ENCODE data around the gene CDKAL1.
A peak's percentile ranks its signal among the peaks of the same experiment; 100 is the strongest.

Gene CDKAL1

DNA sequence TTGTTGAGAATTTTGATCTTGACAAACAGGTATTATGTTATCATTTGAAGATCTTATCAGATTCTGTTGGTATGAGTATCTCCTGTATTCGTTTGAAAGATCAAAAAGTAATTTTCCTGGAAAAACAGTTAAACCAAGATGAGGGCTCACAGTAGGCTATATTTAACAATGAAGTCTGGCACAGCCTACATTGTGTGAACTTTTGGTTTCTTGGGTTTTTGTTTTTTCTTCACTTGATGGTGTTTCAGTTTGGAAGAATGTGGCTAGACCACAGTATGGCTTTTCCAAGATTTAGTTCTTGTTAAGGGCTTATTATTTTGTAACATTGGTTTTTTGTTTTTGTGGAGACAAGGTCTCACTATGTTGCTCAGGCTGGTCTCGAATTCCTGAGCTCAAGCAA, 306.4 kb downstream of the CDKAL1 start:
- peak; percentile 16 for DNase-seq (ENCODE audit: low read depth)

GRCh38 chr6:20841806-20842205, 307.5 kb downstream of the CDKAL1 start:
- DNase-seq (ENCODE audit: low read depth) = no peak

GRCh38 chr6:20845592-20845991, 311.3 kb downstream of the CDKAL1 start:
- no peak for DNase-seq (ENCODE audit: low read depth)

DNA sequence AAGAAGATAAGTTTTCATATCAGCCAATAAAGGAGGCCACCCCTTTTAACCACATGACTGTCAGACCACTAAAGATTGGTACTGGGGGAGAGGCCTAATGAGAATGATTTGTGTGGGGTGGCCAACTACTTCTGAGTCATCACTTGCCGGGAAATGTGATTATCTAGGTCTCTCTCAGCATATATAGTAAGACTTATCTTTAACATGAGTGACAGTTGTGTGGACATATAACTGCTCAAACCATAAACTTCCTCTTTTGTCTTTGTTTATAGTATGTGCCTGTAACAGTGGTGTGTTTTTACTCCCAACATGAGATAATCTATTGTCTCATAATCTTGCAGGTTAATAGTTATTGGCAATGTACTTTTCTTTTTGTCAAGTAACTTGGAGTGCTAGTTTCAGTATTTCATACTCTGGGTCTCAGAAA, 312.4 kb downstream of the CDKAL1 start:
- no peak for DNase-seq (ENCODE audit: low read depth)

GRCh38 chr6:20847904-20848303, 313.6 kb downstream of the CDKAL1 start:
- DNase-seq (ENCODE audit: low read depth) = peak; percentile 4

- DNase-seq (ENCODE audit: low read depth) = no peak
Observed at GRCh38 chr6:20850686-20851416, 316.6 kb downstream of the CDKAL1 start.

- no peak for DNase-seq (ENCODE audit: low read depth)
Observed at GRCh38 chr6:20851795-20852194, 317.5 kb downstream of the CDKAL1 start.

DNA sequence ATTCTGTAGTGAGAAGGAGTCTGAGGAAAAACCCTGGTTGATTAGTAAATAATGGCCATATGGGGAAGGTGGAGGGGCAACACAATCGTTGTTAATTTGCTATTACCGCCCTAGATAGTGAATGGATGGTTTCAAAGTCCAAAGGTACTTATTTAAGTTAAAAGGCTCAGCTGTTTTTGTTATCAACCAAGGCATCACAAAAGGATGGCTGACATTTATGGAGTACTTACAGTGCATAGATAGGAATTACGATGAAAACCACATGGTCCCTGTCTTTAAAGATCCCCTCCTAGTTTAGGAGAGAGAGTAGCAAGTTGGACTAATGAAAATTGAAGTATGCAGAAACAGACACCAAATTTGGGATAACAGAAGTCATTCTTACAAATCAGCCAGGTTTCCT, 319.6 kb downstream of the CDKAL1 start:
- no peak for DNase-seq (ENCODE audit: low read depth)

DNA sequence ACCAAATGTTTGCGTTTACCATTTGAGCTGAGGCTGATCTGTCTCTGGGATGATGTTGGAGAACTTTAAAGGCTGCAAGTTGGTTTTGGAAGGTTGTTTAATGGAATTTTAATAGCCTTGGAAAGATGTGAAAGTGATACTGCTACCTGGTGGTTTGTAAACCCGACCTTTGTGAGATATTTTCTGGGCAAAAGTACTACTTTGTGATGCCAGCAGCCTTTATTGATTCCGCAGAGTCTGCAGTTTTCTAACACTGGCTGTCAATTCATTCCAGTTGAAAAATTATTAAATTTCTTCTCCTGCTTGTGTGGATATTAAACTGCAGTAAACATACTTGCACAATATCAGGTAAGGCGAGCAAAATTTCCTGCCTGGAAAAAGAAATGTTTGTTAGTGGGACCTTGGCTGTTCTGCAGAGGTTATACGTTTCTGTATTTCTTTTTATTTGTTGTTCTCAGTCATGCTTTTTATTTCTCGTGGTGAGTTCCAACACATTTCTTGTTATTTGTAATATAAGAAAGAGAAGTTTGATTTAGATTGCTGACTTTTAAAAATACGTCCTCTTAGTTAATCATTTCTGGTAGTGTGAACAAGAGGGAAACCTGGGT, 322.5 kb downstream of the CDKAL1 start:
- no peak for DNase-seq (ENCODE audit: low read depth)

- no peak for DNase-seq (ENCODE audit: low read depth)
Observed at GRCh38 chr6:20861481-20861880, 327.2 kb downstream of the CDKAL1 start.

DNA sequence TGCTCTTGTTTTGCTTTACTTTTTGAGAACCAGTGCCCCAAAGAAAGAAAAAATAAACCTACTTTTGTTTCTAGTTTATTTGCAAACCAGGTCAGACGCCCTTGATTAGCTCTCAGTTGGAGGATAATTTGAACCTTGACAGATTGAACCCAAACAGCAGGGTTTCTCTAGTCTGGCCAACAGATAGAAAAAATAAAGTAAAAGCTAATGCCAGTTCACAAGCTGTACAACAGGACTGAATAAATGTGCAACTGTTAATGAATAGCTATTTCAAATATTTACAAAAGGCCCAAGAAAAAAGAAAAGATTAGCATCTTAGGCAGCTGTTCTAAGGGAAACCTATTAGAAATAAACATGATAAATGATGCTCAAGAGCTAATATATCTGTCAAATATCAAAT, 331.8 kb downstream of the CDKAL1 start:
- DNase-seq (ENCODE audit: low read depth) = no peak

DNA sequence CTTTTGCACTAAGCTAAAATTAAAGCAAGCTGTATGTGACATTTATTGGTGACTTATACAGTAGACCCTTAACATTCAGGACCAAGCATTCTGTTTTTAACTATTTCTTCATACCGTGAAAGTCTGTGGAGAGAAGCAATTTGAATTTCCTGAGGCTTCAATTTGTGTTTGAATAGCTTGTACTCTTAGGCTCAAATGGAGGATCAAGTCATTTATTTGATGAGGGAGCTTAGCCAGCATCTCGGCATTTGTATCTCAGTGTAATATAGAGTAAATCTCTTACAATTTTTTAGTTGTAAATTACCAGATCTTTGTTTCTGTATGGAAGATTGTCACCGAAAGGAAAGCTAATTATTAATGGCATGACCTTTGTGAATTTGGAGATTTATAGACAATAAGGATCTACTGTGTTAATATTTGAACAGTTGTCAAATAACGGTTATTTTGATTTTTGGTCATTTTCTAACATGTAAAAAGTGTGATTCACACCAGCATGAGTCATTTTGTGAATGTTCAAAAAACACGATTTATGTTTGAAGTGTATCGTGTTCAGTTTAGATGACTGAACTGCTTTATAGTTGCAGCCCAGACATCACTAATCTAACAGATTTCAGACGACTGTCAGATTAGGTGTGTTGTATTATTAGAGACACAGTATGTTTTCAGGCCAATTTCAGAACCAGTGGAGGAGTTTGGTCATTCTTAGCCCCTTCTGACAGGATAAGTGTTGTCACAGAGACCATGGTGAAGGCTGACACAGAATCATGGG, 332.9 kb downstream of the CDKAL1 start:
- no peak for DNase-seq (ENCODE audit: low read depth)

DNA sequence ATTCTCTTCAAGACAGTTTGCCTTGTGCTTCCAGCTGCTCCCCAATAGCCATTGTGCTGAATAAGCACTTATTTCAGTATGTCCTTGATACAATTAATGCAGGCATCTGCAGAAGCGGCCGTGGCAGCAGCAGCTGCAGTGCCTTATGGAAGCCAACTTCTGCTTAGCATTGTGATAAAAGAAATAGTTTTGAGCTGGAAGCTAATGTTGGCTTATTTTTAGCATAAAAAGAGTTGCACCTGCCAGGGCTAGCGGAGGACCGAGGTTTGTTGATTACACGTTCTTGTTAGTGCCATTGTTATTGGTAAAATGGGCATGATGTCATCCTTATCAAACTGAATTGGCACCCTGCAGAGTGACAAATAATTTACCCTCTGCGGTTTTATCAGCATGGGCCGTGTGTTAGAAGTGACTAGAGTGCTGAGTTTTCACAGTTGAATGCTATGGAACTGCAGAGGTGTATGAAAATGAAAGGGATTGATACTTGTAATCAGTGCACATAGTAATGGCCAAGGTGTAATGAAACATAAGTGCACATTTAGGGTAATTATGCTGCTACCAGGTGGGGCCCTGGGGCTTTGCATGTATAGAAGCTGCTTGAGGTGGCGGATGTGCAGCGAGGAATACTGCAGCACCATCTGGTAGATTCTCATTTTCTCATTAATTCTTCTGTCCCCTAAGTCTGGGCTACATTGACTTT, 334.3 kb downstream of the CDKAL1 start:
- no peak for DNase-seq (ENCODE audit: low read depth)

GRCh38 chr6:20870021-20870420, 335.8 kb downstream of the CDKAL1 start:
- no peak for DNase-seq (ENCODE audit: low read depth)

GRCh38 chr6:20870493-20870892, 336.2 kb downstream of the CDKAL1 start:
- no peak for DNase-seq (ENCODE audit: low read depth)

GRCh38 chr6:20873425-20874190, 339.4 kb downstream of the CDKAL1 start:
- DNase-seq (ENCODE audit: low read depth) = peak; percentile 27

DNA sequence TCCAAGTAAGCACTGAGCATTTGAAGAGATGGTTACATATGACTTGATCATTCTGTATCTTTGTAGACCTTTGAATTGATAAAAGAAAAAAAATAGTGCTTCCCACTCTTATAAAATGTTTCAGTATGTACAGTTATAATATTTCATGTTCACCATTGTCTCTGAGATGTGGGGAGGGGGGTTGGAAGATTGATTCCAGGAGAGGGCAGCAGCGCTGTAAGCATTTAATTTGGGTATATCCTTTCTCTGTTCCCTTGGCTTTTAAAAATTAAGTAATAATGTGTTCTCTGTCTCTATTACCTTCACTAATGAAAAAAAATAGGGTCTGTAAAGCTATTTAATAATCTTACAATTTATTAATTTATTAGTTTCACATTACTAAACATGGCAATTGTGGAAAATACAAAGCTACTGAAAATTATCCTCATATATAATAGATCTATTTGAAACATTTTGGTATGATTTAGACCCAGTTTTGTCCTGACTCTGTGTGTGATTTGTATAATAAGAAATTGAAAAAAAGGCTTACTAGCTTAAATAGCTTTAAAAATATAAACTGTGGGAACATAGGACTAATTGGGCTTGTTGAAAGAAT, 341.2 kb downstream of the CDKAL1 start:
- DNase-seq (ENCODE audit: low read depth) = peak; percentile 43

DNA sequence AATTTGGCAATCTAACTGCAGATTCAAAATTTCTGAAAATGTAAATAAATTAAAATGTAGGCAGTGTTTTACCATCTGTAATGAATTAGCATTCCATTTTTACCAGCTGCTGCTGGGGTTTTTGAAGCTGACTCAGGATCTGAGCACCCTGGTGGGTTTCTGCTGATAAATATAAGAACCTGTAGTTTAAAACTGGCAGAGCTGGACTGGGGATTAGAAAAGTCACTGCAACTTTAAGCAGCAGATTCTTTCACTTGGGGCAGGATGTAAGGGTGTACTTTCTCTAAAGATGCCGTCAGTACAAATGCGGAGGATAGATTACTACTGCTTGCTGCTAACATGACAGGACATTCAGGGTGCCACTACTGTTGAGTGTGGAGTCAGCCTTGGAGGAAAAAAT, 341.8 kb downstream of the CDKAL1 start:
- peak; percentile 75 for DNase-seq (ENCODE audit: low read depth)

- DNase-seq (ENCODE audit: low read depth) = no peak
Observed at GRCh38 chr6:20876561-20876960, 342.3 kb downstream of the CDKAL1 start.

DNA sequence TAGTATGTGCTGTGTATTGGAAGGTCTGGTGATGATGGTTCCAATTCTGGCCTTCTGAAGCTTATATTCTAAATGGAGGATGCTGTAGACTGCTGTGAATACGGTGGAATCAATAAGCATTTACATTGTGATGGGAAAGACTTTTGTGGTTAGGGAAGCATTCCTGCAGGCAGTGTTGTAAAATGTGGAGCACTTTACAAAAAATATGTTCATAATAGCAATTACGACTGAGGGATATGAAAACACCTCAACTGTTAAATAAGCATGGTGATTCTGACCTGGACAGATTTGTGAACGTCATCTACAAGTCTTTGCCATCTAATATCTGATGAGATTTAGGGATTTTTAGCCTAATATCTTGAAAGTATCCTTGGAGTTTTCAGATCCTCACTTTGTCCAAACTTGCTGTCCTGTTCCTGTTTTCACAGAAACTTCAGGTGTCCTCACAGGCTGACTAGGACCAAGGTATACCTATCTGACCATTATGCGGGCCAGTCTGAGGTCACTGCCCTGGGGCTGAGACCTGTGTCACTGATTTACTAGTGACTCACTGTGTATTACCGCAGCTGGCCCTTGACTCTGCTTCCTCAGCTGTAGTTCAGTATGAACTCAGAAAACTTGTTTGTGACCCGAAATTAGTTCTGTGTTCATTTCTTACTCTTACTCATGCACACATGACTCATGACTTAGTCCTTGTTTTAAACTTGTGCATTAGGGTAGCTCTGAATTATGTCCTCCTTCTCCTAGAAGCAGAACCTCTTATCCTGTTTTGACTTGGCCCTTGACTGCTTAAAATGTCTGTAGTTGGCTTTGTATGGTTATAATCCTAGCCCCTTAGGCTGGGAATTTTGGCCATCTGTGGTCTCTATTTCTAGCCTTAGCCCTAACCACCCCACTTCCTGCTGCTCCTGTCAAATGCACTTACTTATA, 343.0 kb downstream of the CDKAL1 start:
- DNase-seq (ENCODE audit: low read depth) = peak; percentile 79
